Stimulated activated CD8-positive, alpha-beta memory T cell treated with anti-CD3 and anti-CD28 coated beads, Interleukin-7, amount 100 ng/mL, for 1 hour (primary cell): ENCODE data around the gene WRNIP1.
"Not testable (repeated sequence)": the region's sequence is repeated elsewhere in the genome, so short reads cannot be mapped to it uniquely, and the experiment has no call there.

Experiments
- DNase-seq, 2 donors: peaks; one replicate each; pipeline ENCODE4 v3.0.0-alpha.2; 2020; ENCODE audit warnings: low read depth in 2 of 2

Gene WRNIP1

DNA sequence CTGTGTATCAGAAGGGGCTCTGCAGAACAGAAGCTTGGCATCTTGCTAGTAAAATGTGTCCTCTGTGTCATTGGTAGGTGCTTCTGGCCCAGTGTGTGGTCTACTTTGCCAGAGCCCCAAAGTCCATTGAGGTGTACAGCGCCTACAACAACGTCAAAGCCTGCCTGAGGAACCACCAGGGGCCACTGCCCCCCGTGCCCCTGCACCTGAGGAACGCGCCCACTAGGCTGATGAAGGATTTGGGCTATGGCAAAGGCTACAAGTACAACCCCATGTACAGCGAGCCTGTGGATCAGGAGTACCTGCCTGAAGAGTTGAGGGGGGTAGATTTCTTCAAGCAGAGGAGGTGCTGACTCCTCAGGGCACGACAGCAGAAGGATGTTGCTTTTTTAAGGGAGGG is 19.7 kb downstream of the WRNIP1 start:
- DNase-seq = no peak

DNA sequence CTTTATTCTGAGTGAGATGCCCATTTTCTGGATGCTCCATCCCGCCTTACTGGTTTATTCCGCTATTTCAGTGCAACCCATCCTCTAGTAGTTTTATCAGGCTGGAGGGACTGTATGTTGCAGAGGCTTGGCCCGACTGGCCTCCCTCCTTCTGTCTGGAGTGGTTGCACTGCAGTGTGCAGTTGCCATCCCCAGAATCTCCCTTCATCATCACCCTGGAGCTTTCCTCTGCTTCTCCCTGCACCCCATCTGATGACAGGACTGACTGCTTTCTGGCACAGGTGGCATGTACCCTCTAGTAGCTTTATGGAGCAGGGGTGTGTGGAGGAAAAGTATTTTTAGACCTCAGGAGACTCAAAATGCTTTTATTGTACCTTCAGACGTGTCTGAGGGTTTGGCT is 21.1 kb downstream of the WRNIP1 start:
- DNase-seq = no peak

DNA sequence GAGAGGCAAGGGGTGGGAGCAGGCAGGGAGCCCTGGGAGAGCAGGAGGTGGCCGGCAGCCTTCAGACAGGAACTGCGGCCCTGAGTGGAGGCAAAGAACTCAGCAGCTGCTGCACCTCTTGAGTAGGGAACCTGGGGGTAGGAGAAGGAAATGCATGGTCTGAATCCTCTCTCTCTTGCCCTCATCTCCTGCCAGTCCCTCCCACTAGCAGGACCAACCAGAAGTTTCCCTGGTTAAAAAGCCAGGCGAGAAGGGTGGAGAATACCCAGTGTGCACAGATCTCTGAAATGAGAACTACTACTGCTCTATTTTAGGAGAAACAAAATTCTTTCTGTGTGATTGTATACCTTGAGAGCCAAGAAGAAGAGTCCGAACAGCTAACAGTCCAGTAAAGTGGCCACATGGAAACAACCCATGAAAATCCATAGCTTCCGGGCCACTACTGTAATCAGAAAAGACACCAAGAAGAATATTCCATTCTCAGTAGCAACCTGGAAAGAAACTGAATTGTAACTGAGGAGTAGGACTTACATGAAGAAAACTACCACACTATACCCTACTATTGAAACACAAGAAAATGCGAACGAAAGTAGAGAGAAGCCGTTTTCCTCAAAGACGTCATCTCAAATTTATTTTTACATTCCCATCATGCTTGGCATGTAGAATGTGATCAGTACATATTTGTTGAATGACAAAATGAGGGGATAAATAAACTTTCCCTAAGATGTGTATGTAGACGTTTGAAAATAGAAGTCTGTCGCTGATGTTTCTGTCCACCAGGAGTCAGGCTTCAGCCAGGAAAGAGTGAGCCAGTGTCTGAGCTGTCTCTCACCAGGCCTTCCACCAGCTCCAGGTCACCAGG is 25.6 kb downstream of the WRNIP1 start:
- no peak for DNase-seq

DNA sequence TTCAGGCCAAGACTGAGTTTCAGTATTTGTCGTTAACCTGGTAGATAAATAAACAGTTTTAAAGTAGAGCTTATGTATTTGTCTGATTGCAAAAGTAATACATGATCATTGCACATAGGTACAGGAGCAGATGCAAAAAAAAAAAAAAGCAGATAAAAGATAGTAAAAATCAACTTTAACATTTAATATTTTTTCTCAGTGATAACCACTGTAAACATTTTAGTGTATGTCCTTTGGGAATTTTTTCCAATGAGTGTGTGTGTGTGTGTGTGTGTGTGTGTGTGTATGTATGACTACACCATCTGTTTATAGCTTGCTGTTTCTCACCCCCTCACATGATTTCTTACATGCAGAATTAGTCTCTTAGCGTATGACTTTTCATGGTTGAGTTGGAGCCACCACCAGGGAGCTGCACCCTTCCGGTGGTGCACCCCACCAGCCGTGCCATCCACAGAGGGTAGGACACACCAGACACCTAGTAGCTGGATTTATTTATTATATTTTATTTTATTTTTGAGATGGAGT is 26.3 kb downstream of the WRNIP1 start:
- no peak for DNase-seq

DNA sequence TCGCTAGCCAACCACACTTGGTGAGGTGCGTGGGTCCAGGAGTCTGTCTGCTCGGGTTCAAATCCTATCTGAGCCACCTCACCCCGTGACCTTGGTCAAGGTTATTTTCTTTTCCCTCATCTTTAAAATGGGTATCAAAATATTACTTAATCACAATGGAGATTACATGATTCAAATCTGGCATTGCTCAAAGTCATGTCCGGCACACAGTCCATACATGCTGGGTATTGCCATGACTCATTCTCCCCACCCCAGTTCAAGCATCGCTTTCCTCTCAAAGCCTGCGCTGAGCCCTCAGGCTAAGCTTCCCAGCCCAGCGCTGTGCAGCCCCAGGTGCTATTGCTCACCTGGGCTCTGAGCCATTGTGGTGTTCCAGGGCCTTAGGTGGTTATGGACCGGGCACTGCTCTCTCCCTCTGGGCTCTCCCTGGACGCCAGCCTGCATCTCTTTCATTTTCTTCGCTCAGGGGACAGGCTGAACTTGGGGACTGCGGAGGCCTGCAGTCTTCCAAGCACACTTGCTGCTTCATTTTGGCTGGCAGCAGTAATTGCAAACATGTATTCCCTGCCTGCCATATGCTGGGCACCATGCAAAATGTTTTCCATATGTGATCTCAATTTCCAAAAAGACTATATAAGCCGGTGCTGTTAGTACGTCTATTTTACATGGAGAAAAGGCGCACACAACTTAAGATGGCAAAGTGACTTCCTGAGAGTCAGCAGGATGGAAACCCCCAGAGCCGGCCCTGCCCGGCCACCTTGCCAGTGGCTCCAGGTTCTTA is 27.3 kb downstream of the WRNIP1 start:
- DNase-seq = no peak

DNA sequence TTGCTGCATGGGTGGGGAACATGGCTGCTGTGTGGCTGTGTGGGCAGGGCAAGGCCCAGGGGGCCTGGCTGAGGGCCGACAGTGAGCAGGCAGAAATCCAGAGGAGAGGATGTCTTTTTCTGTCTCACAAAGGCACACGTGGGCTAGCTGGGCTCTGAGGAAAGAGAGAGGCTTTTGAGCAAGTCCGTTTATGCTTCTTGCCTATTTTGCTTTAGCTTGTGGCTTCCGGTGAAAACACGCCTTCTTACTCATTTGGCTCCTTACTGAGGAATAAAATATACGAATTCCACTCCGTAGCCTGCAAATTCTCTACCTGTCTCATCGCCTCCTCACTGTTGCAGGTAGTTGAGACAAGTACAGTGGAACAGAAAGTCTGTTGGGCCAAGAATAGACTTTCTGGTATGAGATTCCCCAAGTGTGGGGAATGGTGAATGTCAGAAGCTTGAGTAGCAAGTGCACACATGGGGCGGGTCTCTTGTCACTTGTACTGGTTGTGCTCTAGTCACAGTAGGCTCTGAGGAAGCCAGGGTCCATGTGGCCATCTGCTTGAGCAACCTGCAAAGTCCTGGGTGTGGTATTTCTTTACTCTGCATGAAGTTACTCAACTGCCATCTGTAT is 28.4 kb downstream of the WRNIP1 start:
- no peak for DNase-seq

DNA sequence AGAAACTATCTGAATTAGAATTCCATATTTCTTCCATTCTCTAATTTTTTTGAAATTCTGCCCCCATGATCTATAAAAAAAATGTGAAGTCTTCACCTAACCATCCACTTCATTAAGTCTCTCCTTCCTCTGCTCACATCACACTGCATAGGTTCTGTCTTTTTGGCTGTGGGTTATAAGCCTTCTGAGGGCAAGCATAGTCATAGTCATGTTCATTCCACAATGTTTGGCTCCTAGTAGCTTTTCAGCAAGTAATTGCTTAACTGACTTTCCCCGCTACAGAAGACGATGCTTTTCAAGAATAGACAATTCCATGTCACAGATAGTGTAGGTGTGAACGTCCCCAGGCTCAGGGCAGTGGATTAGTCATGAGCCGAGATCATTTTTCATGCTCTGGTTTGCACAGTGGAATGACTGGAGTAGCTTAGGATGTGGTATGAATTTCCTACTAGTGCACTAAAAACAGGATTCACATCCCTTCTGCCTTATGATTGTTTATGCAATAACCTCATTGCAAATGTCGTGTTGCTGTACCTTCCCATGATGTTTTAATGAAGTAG is 29.1 kb downstream of the WRNIP1 start:
- DNase-seq = no peak

DNA sequence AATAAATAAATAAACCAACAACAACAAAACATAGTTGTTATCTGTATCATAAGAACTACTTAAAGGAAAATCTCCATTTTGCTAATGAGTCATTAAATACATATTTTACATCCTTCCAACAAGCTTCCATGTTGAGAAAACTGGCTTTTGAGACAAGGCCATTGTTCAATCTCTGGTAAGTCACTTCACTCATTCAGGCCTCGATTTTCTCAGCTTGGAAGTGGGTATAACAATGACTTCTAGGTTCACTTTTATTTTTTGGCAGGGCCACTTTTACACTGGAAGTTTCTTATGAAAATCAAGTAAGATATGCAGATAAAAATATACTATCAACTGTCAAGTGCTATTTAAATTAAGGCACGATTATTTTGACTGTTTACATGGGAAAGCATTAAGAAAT is 30.0 kb downstream of the WRNIP1 start:
- no peak for DNase-seq

DNA sequence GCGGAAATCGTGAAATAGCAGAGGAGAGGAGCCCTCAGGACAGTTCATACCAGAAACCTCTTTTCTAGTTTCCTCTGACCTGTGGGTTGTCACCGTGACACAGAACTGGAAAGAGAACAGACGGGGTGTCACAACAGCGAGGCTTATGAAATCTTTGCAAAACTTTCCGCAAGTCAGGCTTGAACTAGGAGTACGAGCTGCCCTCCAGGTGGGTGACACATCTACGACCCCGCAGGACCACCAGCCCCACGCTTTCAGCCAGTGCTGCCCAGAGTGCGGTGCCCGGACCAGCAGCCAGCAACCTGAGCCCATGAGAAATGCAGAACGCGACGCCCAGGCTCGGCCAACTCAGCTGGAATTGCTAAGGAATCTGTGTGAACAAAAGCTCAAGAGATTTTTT is 30.8 kb downstream of the WRNIP1 start:
- DNase-seq = no peak

DNA sequence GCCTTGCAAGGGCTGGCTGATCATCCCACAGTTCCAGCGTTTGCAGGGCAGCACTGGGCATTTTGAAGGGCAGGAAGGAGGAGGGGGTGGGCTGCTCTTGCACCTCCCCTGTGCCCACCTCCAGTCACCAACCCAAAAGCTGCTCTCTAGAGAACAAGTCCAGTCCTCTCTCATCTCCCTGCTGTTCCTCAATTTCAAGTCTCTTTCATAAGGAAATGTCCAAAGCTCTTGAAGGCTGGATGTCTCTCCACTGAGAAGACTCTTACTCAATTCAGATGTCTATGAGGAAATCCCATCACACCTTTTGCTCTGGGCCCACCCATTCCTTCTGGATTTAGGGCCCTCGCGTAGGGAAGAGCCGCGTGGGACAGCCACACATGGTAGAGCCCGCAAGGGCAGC is 31.7 kb downstream of the WRNIP1 start:
- no peak for DNase-seq

DNA sequence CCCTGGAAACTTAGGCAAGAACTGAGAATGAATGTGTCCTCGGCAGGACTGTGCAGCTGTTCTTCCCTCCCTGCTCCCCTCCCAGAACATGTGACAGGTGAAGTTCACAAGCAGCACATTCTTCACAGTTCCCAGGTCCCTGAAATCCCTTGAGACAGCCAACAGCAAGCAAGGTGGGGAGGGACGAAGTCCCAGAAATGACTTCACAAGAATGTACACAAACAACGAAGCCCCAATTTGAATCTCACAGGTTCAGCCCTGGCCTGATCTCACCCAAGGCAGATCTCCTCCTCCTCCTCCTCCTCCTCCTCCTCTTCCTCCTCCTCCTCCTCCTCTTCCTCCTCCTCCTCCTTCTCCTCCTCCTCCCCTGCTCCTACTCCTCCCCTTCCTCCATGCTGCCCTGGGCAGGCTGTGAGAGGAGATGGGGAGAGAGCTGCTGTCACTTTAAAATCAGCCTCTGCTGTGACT is 32.4 kb downstream of the WRNIP1 start:
- DNase-seq = no peak

DNA sequence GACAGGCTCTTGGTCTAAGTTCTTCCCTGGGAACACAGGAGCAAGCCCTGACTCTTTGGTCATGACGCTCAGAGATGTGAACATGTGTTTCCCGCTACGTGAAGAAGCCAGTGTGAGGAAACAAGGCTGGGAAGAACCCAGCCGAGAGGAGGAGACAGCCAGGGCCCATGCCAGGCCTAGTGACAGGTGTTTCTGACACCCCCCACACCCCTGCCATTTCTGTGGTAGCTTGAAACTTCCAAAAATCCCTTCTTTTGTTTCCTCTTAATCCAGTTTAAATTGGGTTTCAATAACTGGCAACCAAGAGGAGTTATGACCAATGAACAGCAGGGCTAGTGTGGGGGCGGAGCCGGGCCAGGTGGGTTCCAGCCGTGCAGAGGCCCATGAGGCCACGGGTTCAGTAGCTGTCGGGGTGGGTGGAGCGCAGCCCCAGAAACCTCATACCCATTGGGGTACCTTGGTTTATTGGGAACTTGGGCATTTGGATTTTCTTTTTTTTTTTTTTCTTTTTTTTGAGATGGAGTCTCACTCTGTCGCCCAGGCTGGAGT is 33.5 kb downstream of the WRNIP1 start:
- no peak for DNase-seq

DNA sequence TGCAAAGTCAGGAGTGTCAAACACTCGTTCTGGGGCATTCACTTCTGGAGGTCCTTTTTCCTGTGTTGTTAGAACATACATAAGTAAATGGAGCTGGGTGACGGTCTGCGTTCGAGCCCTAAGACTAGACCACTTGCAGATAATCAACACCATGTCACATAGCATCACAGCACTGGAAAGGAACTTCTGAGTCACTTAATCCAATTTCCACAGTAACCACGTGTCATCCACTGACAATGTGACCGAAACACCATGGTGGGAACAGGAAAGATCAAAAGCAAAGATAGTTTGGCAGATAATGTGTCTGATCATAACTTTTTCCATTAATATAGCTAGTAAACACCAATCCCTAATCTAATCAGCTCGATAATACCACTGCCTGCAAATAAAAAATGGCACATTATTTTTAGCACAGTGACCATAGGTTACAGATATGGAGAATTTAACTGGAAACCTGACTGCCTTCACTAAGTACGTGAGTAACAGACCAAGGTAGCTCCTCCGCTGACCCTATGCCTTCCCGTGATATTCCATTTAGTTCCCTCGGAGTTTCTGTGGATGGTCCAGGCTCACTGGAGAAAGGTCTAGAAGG is 34.8 kb downstream of the WRNIP1 start:
- DNase-seq = no peak

DNA sequence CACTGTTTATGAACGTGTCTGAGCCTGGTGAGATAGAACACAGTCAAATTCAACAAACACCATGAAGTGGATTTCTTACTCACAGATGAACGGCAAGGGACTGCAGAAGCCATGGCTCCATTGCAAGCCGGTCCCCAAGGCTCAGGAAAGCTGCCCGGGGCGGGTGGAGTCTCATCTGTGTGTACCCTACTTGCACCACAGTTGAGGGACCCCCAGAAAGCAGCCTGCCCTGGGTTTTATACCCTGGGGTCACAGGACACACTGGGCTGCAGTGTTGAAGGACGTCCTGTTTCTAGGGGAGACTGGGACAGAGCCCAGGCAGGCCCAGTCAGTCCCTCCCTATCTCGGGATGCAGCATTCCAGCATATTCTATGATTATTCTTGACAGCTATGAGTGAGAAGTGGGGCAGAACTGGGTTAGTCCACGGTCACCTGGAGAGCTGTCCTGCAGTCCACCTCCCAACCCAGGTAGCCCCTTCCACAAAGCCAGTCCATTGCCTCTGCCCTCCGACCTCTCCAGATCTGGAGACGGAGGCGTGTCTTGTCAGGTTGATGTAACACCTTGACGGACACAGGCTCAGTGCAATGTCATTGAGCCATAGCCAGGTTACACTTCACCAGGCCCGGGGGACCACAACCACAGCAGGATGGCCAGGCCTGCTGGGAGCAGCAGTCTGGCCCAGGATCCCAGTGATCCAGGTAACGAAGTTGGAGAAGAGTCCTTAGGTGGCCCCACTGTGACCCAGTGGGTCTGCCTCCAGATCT is 35.5 kb downstream of the WRNIP1 start:
- no peak for DNase-seq

DNA sequence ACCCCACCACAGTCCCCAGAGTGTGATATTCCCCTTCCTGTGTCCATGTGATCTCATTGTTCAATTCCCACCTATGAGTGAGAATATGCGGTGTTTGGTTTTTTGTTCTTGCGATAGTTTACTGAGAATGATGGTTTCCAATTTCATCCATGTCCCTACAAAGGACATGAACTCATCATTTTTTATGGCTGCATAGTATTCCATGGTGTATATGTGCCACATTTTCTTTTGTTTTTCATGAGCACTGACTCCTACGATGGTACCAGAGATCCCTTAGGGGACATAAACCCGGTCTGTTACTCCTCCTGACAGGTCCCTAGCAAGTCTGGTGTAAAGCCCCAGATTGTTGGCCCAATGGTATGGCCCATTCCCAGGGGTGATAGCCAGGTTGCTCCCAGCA is 36.5 kb downstream of the WRNIP1 start:
- DNase-seq = not testable (repeated sequence)

DNA sequence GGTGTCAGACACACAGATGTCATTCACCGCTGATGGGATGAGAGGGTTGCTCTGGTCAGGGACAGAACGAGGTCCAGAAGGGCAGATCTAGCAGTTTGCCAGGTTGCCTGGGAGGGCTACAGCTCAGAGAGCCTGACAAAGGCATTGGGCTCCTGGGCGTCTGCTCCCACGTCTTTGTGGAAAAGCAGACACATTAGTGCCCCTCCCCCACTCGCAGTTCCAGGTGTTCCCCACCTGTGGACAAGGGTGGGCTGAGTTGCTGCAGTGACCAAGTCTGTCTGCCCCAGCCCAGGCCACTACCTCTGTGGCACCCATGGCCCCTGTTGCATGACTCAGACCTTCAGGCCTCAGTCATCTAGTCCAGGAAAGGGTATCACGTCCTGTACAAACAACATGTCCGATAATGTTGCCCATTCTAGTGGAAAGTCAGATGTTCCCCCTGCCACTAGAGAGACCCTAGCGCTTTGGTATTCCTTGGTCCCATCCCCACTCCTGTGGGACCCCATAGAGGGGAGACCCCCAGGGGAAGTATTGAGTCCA is 37.4 kb downstream of the WRNIP1 start:
- DNase-seq = no peak

DNA sequence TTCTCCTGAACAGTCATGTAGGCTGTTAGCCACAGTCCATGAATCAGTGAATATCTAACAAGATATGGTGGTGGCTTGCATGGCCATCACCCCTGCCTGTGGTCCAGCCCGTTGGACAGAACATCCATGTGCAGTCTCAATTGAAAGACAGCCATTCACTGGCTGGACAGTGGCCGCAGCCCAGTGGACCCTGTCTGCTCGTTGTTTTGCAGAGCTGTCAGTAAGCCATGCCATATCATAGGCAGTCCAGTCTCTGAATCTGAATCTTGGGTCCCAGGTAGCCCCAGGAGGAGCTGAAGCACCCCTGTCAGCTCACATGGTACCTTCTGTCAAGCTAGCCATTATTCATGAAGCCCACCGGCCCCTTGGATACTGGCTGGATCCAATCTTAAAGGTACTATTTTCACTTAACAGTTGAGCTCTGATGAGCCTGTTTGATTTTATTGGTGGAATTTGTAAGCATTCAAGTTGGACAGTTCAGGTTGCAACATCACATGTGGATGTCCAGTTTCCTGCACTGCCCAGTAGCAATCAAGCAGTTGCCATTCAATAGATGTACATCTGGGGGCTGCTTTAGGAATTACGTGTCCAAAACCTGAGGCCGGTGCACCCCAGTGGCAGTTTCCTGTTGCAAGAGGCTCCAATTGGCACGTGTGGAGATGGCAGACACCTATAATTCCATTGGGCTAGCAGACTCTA is 38.7 kb downstream of the WRNIP1 start:
- DNase-seq = no peak

DNA sequence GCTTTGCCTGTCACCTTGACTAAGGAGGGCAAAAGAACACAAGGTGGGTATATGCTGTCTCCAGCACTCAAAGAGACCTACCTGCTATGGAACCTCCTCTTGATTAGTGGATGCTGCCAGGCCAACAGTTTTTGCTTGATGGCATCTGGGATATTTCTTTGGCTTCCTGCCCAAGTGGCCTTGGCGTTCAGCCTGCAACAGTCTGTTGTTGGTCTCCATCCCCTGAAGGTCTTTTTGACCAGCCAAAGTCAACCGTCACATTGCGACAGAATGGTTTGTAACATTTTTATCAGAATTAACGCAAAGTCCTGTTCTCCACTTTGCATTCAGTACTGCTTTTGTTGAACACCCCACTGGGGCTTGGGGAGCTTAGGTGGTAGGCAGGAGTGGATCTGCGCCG is 39.3 kb downstream of the WRNIP1 start:
- DNase-seq = no peak

DNA sequence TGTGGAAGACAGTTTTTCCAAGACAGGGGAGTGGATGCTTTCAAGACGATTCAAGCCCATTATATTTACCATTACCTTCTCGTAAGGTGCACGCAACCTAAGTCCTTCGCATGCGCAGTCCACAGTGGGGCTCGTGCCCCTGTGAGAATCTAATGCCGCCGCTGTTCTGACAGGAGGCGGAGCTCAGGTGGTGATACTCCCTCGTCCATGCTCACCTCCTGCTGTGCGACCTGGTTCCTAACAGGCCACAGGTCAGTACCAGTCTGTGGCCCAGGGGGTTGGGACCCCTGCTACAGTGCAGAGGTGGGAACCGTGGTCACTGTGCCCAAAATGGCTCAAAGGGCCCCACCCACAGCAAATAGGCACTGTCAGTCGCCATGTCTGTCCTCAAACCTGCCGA is 39.8 kb downstream of the WRNIP1 start:
- no peak for DNase-seq

DNA sequence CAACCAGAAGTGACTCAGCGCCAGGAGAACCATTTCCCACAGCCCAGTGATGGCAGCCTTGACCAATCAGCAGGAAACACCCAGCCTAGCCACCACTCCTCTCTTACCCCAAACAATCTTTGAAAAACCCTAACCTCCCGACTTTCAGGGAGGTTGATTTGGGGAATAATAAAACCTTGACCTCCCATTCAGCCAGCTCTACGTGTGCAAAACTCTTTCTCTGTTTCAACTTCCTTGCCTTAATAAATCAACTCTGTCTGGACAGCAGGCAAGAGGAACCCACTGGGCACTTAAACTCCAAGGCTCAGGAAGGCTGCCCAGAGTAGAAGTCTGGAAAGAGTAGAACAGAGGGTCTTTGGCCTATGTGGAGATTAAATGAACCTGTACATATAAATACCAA is 41.5 kb downstream of the WRNIP1 start:
- DNase-seq = no peak
